A673 (cell line): ENCODE data around the gene PLEK2. TPM values are rescaled to one million over a fixed set of nuclear protein-coding genes. Genes with fewer than 3 reads are reported as not detected.

Experiments used
- BruUV-seq: library from RNA; stranded (reverse); fragments of 400-500 nt; replicated peaks from 2 replicates; lab custom pipeline; 2021; lab: Mats Ljungman, UMichigan
- CTCF ChIA-PET: fragments of 300-600 bp; sonication (Branson Sonifier 250); formaldehyde crosslinking; loops from one replicate; lab custom pipeline; 2022; ENCODE audit warnings: antibody characterized with exemption; lab: Charles Lee
- POLR2A ChIA-PET: fragments of 300-600 bp; sonication (Branson Sonifier 250); formaldehyde crosslinking; loops from one replicate; lab custom pipeline; 2022; ENCODE audit warnings: antibody characterized with exemption; ENCODE audit not compliant: low non-redundant PET; lab: Charles Lee
- DNase-seq: peaks from one replicate; pipeline ENCODE4 v3.0.0-alpha.2; 2015; ENCODE audit warnings: low spot score
- H3K27ac ChIP-seq: fragments of 200-600 bp; sonication (generic); 2 replicates; pipeline ENCODE4 v1.5.1; 2016; ENCODE audit warnings: mixed run types, low read depth, mild to moderate bottlenecking, mixed read lengths, antibody characterized with exemption, low read length; ENCODE audit not compliant: poor library complexity, severe bottlenecking
- H3K27me3 ChIP-seq: fragments of 200-600 bp; sonication (generic); replicated peaks from 2 replicates; pipeline ENCODE4 v1.6.1; 2017; ENCODE audit warnings: mixed run types, low read depth, mild to moderate bottlenecking, mixed read lengths, antibody characterized with exemption, low read length; ENCODE audit not compliant: insufficient read depth, poor library complexity
- H3K36me3 ChIP-seq: fragments of 200-600 bp; sonication (generic); 2 replicates; pipeline ENCODE4 v1.6.1; 2016; ENCODE audit warnings: mixed run types, mild to moderate bottlenecking, mixed read lengths, antibody characterized with exemption, low read length; ENCODE audit not compliant: insufficient read depth, poor library complexity, severe bottlenecking
- H3K4me1 ChIP-seq: fragments of 200-600 bp; sonication (generic); 2 replicates; pipeline ENCODE4 v1.6.1; 2017; ENCODE audit warnings: mixed run types, mild to moderate bottlenecking, mixed read lengths, antibody characterized with exemption, low read length; ENCODE audit not compliant: insufficient read depth, poor library complexity, severe bottlenecking
- H3K4me3 ChIP-seq: fragments of 200-600 bp; sonication (generic); 2 replicates; pipeline ENCODE4 v1.5.1; 2016; ENCODE audit warnings: low read depth, mixed run types, mild to moderate bottlenecking, mixed read lengths, low read length; ENCODE audit not compliant: poor library complexity, severe bottlenecking
- H3K9me3 ChIP-seq: fragments of 200-600 bp; sonication (generic); 2 replicates; pipeline ENCODE4 v1.6.1; 2016; ENCODE audit warnings: mixed run types, low read depth, mild to moderate bottlenecking, mixed read lengths, antibody characterized with exemption, low read length; ENCODE audit not compliant: poor library complexity, severe bottlenecking
- EZH2 ChIP-seq: fragments of 200-600 bp; sonication (generic); IDR thresholded peaks from 2 replicates; pipeline ENCODE4 v1.6.1; 2017; ENCODE audit warnings: borderline replicate concordance, low read depth, mild to moderate bottlenecking, mixed read lengths, antibody characterized with exemption, low read length; ENCODE audit not compliant: poor library complexity, severe bottlenecking
- intact Hi-C: fragments of 100-400 bp; cut with micrococcal nuclease; formaldehyde crosslinking; loops from one replicate; pipeline ENCODE4 v1.10.0; 2022; ENCODE audit not compliant: unreplicated experiment
- total RNA-seq: library from RNA; stranded (reverse); gene quantifications from 2 replicates; pipeline ENCODE4 v1.2.3, GENCODE V29; 2021
- TF ChIP-seq, protein P1 (sequence below): fragments of 300-800, 200-600 bp; sonication (generic); conservative IDR thresholded peaks from 2 replicates; pipeline ENCODE4 v1.5.1; 2017; ENCODE audit warnings: low read depth, mild to moderate bottlenecking, antibody characterized with exemption, low read length, moderate library complexity, mixed read lengths

Gene PLEK2
- total RNA-seq, 1 experiment from 2014 or later, result 6.8 TPM

DNA sequence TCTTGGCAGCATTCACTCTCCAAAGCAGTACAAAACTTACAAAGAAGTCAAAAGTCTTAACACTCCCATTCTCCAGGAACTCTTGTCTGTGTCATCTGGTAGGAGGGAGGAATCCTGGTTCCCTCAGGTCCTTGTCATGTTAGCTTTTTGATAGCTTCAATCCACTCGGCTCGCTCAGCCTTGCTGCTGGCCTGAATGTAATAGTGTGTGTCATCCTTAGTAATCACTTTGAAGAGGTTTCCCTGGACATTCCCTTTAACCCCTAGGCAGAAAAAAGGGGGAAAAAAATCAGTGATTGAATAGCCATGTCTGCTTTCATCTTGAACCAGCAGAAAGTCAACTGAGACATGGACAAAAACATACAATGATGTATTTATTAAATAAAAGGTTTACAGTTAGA is 24.8 kb downstream of the PLEK2 start:
- no TSS peak for BruUV-seq
- no peak overlapping the region for H3K27ac ChIP-seq
- H3K9me3 ChIP-seq, result no peaks in the 10 kb centered on the region
- TF ChIP-seq, protein P1, sequence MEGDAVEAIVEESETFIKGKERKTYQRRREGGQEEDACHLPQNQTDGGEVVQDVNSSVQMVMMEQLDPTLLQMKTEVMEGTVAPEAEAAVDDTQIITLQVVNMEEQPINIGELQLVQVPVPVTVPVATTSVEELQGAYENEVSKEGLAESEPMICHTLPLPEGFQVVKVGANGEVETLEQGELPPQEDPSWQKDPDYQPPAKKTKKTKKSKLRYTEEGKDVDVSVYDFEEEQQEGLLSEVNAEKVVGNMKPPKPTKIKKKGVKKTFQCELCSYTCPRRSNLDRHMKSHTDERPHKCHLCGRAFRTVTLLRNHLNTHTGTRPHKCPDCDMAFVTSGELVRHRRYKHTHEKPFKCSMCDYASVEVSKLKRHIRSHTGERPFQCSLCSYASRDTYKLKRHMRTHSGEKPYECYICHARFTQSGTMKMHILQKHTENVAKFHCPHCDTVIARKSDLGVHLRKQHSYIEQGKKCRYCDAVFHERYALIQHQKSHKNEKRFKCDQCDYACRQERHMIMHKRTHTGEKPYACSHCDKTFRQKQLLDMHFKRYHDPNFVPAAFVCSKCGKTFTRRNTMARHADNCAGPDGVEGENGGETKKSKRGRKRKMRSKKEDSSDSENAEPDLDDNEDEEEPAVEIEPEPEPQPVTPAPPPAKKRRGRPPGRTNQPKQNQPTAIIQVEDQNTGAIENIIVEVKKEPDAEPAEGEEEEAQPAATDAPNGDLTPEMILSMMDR, result no peak
- no peak for TF ChIP-seq EZH2
- no peak for DNase-seq
- no peak overlapping the region for H3K4me3 ChIP-seq
- H3K27me3 ChIP-seq, result no peaks in the 10 kb centered on the region
- CTCF ChIA-PET, result no interaction called here
- POLR2A ChIA-PET, result no interaction called here
- no peaks in the 10 kb centered on the region for H3K4me1 ChIP-seq
- intact Hi-C loops, result no loop called here
- H3K36me3 ChIP-seq, result peaks cover 48% of the 10 kb centered on the region

DNA sequence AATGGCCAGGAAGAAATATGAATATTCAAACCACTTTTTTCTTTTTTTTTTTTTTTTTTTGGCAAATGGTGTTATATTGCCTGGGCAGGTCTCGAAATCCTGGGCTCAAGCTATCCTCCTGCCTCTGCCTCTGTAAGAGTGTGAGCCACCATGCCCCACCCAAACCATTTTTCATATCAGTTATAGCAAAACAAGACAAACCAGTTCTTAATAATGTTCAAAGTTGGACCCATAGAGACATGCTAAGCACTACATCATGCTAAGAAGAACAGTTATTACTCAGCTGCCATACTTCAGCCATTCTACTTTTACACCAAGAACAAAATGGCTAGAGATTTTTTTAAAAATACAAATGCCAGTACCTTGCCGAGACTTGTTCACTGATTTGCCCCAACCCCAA is 26.3 kb downstream of the PLEK2 start:
- Histone ChIP-seq H3K27ac (no peak overlapping the region), H3K9me3 (no peaks in the 10 kb centered on the region), H3K4me3 (no peak overlapping the region), H3K27me3 (no peaks in the 10 kb centered on the region), H3K4me1 (no peaks in the 10 kb centered on the region), H3K36me3 (peaks cover 64% of the 10 kb centered on the region)
- no peak for DNase-seq
- CTCF ChIA-PET, result interaction anchor here (0.7 to 1.6 kb wide), 3 partner anchors 26 to 459 kb away, joined by 4 to 6 read pairs (median 5); partner anchors contain the start of gene ATP6V1D
- POLR2A ChIA-PET, result interaction anchor here (0.6 kb wide), 1 partner anchor 70 kb away, joined by 8 read pairs; no protein-coding TSS in a partner anchor
- no peak for TF ChIP-seq EZH2
- TF ChIP-seq, protein P1, result no peak
- intact Hi-C loops, result no loop called here
- no TSS peak for BruUV-seq

DNA sequence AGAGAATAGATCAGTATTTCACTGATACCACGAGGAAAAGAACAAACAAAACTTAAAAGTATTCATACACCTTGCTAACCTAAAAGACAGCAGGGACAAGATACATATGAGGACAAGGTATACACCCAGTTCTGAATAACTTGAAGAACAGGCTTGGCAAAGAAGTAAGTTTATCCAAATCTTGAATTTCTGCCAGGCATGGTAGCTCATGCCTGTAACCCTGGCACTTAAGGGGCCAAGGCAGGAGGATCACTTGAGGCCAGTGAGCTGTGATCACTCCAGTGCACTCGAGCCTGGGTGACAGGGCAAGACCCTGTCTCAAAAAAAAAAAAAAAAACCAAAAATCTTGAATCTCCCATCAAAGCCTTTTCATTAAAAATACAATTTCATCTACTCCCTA is 26.8 kb downstream of the PLEK2 start:
- Histone ChIP-seq H3K9me3 (no peaks in the 10 kb centered on the region), H3K36me3 (peaks cover 69% of the 10 kb centered on the region), H3K27ac (no peak overlapping the region), H3K4me3 (no peak overlapping the region), H3K27me3 (no peaks in the 10 kb centered on the region), H3K4me1 (no peaks in the 10 kb centered on the region)
- ChIA-PET CTCF (interaction anchor here (0.7 to 1.6 kb wide), 3 partner anchors 25 to 459 kb away, joined by 4 to 6 read pairs (median 5); partner anchors contain the start of gene ATP6V1D), POLR2A (no interaction called here)
- no TSS peak for BruUV-seq
- DNase-seq, result no peak
- intact Hi-C loops, result no loop called here
- TF ChIP-seq EZH2, result no peak
- TF ChIP-seq, protein P1, result no peak
